ENCODE results near the gene SZRD1.

DNA sequence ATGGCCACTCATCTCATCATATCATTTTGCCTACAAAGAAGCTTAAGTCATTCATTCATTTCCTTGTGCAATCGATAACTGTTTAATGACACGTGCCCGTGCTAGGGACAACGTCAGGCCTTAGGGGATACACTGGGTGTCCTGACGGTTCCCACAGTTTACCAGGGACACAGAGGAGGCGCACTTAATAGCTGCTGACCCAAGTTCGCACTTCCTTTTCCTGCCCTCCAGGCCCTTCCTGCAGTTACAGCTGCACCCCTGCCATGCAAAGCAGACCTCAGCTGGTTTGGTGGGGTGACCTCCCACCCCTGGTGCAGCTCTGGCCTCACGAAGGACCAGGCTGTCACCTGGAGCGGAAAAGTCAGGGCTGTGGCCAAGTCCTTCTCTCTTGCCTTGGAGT is 66.0 kb downstream of the SZRD1 start:
- no peak for TF ChIP-seq EZH2phosphoT487 (IDR thresholded peaks at IDR 0.05; ENCODE audit: low read depth)
- TF ChIP-seq, protein P1, sequence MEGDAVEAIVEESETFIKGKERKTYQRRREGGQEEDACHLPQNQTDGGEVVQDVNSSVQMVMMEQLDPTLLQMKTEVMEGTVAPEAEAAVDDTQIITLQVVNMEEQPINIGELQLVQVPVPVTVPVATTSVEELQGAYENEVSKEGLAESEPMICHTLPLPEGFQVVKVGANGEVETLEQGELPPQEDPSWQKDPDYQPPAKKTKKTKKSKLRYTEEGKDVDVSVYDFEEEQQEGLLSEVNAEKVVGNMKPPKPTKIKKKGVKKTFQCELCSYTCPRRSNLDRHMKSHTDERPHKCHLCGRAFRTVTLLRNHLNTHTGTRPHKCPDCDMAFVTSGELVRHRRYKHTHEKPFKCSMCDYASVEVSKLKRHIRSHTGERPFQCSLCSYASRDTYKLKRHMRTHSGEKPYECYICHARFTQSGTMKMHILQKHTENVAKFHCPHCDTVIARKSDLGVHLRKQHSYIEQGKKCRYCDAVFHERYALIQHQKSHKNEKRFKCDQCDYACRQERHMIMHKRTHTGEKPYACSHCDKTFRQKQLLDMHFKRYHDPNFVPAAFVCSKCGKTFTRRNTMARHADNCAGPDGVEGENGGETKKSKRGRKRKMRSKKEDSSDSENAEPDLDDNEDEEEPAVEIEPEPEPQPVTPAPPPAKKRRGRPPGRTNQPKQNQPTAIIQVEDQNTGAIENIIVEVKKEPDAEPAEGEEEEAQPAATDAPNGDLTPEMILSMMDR (IDR thresholded peaks at IDR 0.05; ENCODE audit: low read depth, low read length) = no peak

Measured in OCI-LY3 (cell line).